ENCODE measurements around the gene SPDYC.

Gene SPDYC

DNA sequence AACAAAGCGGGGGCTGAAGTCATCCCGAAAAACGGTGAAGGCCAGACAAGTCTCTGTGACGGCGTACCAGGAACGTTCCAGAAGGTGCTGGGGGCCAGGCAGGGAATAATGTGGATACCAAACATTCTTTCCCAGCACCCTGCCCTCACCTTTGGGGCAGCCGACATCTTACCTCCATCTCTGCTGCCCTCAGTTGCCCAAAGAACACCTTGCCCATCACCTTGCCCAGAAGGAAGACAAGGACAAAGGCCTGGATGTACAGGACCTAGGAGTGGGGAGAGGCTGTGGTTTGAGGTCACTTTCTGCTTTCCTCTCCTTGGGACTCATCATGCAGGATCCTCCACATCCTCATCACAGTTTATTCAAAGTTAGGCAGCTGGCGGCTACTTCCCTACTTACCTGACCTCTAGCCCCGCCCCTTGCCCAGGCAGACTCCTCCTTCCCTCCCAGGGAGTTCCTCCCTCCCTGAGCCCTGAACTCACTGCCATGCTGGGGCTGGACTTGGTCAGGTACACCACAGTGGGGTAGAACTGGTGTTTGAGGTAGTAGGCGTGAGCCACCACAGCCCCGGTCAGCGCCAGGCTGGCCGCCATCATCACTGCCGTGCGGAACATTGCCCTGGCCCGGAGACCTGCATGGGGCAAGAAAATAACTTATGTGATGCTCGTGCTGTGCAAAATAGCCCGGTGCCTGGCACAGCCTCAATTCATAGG lies 36.9 kb upstream of the SPDYC start:
- no peak for TF ChIP-seq EZH2phosphoT487 (conservative IDR thresholded peaks at IDR 0.05; ENCODE audit: low read length)
- TF ChIP-seq, protein P1, sequence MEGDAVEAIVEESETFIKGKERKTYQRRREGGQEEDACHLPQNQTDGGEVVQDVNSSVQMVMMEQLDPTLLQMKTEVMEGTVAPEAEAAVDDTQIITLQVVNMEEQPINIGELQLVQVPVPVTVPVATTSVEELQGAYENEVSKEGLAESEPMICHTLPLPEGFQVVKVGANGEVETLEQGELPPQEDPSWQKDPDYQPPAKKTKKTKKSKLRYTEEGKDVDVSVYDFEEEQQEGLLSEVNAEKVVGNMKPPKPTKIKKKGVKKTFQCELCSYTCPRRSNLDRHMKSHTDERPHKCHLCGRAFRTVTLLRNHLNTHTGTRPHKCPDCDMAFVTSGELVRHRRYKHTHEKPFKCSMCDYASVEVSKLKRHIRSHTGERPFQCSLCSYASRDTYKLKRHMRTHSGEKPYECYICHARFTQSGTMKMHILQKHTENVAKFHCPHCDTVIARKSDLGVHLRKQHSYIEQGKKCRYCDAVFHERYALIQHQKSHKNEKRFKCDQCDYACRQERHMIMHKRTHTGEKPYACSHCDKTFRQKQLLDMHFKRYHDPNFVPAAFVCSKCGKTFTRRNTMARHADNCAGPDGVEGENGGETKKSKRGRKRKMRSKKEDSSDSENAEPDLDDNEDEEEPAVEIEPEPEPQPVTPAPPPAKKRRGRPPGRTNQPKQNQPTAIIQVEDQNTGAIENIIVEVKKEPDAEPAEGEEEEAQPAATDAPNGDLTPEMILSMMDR (IDR thresholded peaks at IDR 0.05; ENCODE audit: insufficient read depth, low read length, poor library complexity, severe bottlenecking) = no peak
- H3K4me2 ChIP-seq (ENCODE audit: low read depth, low read length, poor library complexity, severe bottlenecking) = peak overlapping the region; percentile 99
- peaks cover 22% of the 10 kb centered on the region; the same call in 1 of the 2 replicates for H3K36me3 ChIP-seq (ENCODE audit: low read length)
- no peaks in the 10 kb centered on the region for H4K20me1 ChIP-seq (ENCODE audit: low read depth, low read length)
- peaks cover 25% of the 10 kb centered on the region for H3K79me2 ChIP-seq (ENCODE audit: insufficient read depth, low read length)
- peak overlapping the region; percentile 96 for H3K4me3 ChIP-seq (ENCODE audit: insufficient read depth, low read length, poor library complexity, severe bottlenecking)
- peak overlapping the region; percentile 100 for H3K27ac ChIP-seq (ENCODE audit: low read depth, low read length)
- H3K9me2 ChIP-seq (replicated peaks; ENCODE audit: insufficient read depth, low read length) = no peaks in the 10 kb centered on the region
- H3K27me3 ChIP-seq (ENCODE audit: low read length) = no peaks in the 10 kb centered on the region
- peak overlapping the region; percentile 97 for H3K9ac ChIP-seq (ENCODE audit: low read length)
- peaks cover 47% of the 10 kb centered on the region for H3F3A ChIP-seq (ENCODE audit: insufficient read depth)
- no peaks in the 10 kb centered on the region for H3K9me3 ChIP-seq (ENCODE audit: insufficient read depth, low read length)
- H2AFZ ChIP-seq (ENCODE audit: low read depth, low read length, severe bottlenecking) = no peak overlapping the region

DNA sequence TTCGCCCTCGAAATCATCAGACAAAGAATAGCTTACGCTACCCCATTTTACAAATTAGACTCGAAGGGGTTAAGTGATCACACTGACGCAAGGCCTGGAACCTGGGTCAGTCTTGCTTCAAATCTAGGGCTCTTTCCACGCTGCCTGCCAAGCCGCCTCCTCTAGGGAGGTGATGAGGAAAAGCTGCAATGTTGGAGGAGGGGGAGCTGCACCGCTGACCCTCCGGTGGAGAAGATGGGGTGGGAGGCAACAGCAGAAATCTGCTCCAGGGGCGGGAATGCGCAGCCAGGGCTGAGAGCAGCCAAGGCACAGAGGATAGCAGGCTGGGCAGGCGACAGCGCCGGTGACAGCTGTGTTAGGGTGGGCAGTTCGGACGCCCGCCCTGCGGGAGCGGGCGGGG lies 36.3 kb upstream of the SPDYC start:
- Histone ChIP-seq H3K36me3 (ENCODE audit: low read length) (peaks cover 22% of the 10 kb centered on the region; the same call in 1 of the 2 replicates), H3K79me2 (ENCODE audit: insufficient read depth, low read length) (peaks cover 25% of the 10 kb centered on the region), H3K27me3 (ENCODE audit: low read length) (no peaks in the 10 kb centered on the region), H3K9me3 (ENCODE audit: insufficient read depth, low read length) (no peaks in the 10 kb centered on the region), H2AFZ (ENCODE audit: low read depth, low read length, severe bottlenecking) (no peak overlapping the region), H4K20me1 (ENCODE audit: low read depth, low read length) (no peaks in the 10 kb centered on the region), H3K9ac (ENCODE audit: low read length) (peak overlapping the region; percentile 97), H3F3A (ENCODE audit: insufficient read depth) (peaks cover 43% of the 10 kb centered on the region), H3K27ac (ENCODE audit: low read depth, low read length) (peak overlapping the region; percentile 100), H3K4me3 (ENCODE audit: insufficient read depth, low read length, poor library complexity, severe bottlenecking) (peak overlapping the region; percentile 96), H3K4me2 (ENCODE audit: low read depth, low read length, poor library complexity, severe bottlenecking) (peak overlapping the region; percentile 99), H3K9me2 (replicated peaks; ENCODE audit: insufficient read depth, low read length) (no peaks in the 10 kb centered on the region)
- TF ChIP-seq, protein P1 (IDR thresholded peaks at IDR 0.05; ENCODE audit: insufficient read depth, low read length, poor library complexity, severe bottlenecking) = no peak
- TF ChIP-seq EZH2phosphoT487 (conservative IDR thresholded peaks at IDR 0.05; ENCODE audit: low read length) = no peak

- Histone ChIP-seq H3K79me2 (ENCODE audit: insufficient read depth, low read length) (peaks cover 25% of the 10 kb centered on the region), H4K20me1 (ENCODE audit: low read depth, low read length) (no peaks in the 10 kb centered on the region), H3K4me3 (ENCODE audit: insufficient read depth, low read length, poor library complexity, severe bottlenecking) (peak within 1 kb of the TSS; percentile 96), H3F3A (ENCODE audit: insufficient read depth) (peaks cover 36% of the 10 kb centered on the region), H3K36me3 (ENCODE audit: low read length) (peaks cover 17% of the 10 kb centered on the region; the same call in 1 of the 2 replicates), H2AFZ (ENCODE audit: low read depth, low read length, severe bottlenecking) (peak within 1 kb of the TSS; percentile 93), H3K27ac (ENCODE audit: low read depth, low read length) (peak within 1 kb of the TSS; percentile 100), H3K9ac (ENCODE audit: low read length) (peak within 1 kb of the TSS; percentile 97), H3K4me2 (ENCODE audit: low read depth, low read length, poor library complexity, severe bottlenecking) (peak within 1 kb of the TSS; percentile 99), H3K27me3 (ENCODE audit: low read length) (no peaks in the 10 kb centered on the region), H3K9me3 (ENCODE audit: insufficient read depth, low read length) (no peaks in the 10 kb centered on the region), H3K9me2 (replicated peaks; ENCODE audit: insufficient read depth, low read length) (no peaks in the 10 kb centered on the region)
- TF ChIP-seq, protein P1 (IDR thresholded peaks at IDR 0.05; ENCODE audit: insufficient read depth, low read length, poor library complexity, severe bottlenecking) = no peak
- no peak for TF ChIP-seq EZH2phosphoT487 (conservative IDR thresholded peaks at IDR 0.05; ENCODE audit: low read length)
These were observed 35.6 kb upstream of the SPDYC start, which contains the start of gene SYVN1 for GRCh38 chr11:65134240-65134951. TSS of gene SYVN1 (minus strand) at chr11:65134519. CDS start at chr11:65133601, 918 bp downstream.
